Right renal cortex interstitium (tissue), 3 donors: ENCODE results near the gene POLR1A. TPM values are rescaled to one million over a fixed set of nuclear protein-coding genes. Genes with fewer than 3 reads are reported as not detected.

Experiments used
- DNase-seq, 3 donors: peaks; one replicate each; pipeline ENCODE4 v3.0.0-alpha.2; 2013; ENCODE audit warnings: low read depth in 3 of 3, low spot score in 2 of 3
- polyA plus RNA-seq, 3 donors: library from polyadenylated mRNA; unstranded; fragments of 120-200 nt; gene quantifications; one replicate each; pipeline ENCODE4 v1.2.1, GENCODE V29; 2013; ENCODE audit not compliant: insufficient read length in 3 of 3

The POLR1A gene
- polyA plus RNA-seq, 3 donors: 17.8 to 20.6 (median 19.9) TPM

- DNase-seq: no peak
Observed at GRCh38 chr2:86066007-86066578, 39.6 kb downstream of the POLR1A start.

GRCh38 chr2:86065512-86065911 is 40.2 kb downstream of the POLR1A start:
- no peak for DNase-seq

- DNase-seq: no peak
Observed at GRCh38 chr2:86064006-86064405, 41.7 kb downstream of the POLR1A start.

GRCh38 chr2:86062043-86062442 is 43.6 kb downstream of the POLR1A start:
- DNase-seq: no peak

GRCh38 chr2:86056590-86057331 is 48.9 kb downstream of the POLR1A start:
- no peak for DNase-seq

GRCh38 chr2:86055314-86055713 is 50.4 kb downstream of the POLR1A start:
- DNase-seq: no peak

- DNase-seq: no peak
Observed at GRCh38 chr2:86054535-86055082, 51.1 kb downstream of the POLR1A start.

GRCh38 chr2:86053166-86053565 is 52.5 kb downstream of the POLR1A start:
- DNase-seq: no peak

- DNase-seq: no peak
Observed at GRCh38 chr2:86052676-86053075, 53.0 kb downstream of the POLR1A start.

GRCh38 chr2:86052265-86052664 is 53.4 kb downstream of the POLR1A start:
- DNase-seq: no peak

GRCh38 chr2:86050301-86050700 is 55.4 kb downstream of the POLR1A start:
- DNase-seq: no peak

- no peak for DNase-seq
Observed at GRCh38 chr2:86049529-86049928, 56.2 kb downstream of the POLR1A start.

GRCh38 chr2:86048888-86049287 is 56.8 kb downstream of the POLR1A start:
- DNase-seq: no peak

GRCh38 chr2:86048383-86048701 is 57.3 kb downstream of the POLR1A start:
- DNase-seq: no peak

GRCh38 chr2:86047575-86048382 is 57.9 kb downstream of the POLR1A start:
- no peak for DNase-seq

- DNase-seq: no peak
Observed at GRCh38 chr2:86045541-86045940, 60.1 kb downstream of the POLR1A start.

- DNase-seq: no peak
Observed at GRCh38 chr2:86044614-86045013, 61.1 kb downstream of the POLR1A start.

GRCh38 chr2:86044045-86044444 is 61.6 kb downstream of the POLR1A start:
- no peak for DNase-seq

GRCh38 chr2:86042256-86043168 is 63.2 kb downstream of the POLR1A start:
- DNase-seq: no peak

- DNase-seq: no peak
Observed at GRCh38 chr2:86039963-86040655, 65.6 kb downstream of the POLR1A start.
